ENCODE data around the gene TBC1D32.
A peak's percentile ranks its signal among the peaks of the same experiment; 100 is the strongest.
"Not testable (repeated sequence)": the region's sequence is repeated elsewhere in the genome, so short reads cannot be mapped to it uniquely, and the experiment has no call there.

The TBC1D32 gene, protein sequence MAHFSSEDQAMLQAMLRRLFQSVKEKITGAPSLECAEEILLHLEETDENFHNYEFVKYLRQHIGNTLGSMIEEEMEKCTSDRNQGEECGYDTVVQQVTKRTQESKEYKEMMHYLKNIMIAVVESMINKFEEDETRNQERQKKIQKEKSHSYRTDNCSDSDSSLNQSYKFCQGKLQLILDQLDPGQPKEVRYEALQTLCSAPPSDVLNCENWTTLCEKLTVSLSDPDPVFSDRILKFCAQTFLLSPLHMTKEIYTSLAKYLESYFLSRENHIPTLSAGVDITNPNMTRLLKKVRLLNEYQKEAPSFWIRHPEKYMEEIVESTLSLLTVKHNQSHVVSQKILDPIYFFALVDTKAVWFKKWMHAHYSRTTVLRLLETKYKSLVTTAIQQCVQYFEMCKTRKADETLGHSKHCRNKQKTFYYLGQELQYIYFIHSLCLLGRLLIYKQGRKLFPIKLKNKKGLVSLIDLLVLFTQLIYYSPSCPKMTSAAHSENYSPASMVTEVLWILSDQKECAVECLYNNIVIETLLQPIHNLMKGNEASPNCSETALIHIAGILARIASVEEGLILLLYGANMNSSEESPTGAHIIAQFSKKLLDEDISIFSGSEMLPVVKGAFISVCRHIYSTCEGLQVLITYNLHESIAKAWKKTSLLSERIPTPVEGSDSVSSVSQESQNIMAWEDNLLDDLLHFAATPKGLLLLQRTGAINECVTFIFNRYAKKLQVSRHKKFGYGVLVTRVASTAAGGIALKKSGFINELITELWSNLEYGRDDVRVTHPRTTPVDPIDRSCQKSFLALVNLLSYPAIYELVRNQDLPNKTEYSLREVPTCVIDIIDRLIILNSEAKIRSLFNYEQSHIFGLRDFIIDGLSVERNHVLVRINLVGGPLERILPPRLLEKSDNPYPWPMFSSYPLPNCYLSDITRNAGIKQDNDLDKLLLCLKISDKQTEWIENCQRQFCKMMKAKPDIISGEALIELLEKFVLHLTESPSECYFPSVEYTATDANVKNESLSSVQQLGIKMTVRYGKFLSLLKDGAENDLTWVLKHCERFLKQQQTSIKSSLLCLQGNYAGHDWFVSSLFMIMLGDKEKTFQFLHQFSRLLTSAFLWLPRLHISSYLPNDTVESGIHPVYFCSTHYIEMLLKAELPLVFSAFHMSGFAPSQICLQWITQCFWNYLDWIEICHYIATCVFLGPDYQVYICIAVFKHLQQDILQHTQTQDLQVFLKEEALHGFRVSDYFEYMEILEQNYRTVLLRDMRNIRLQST

GRCh38 chr6:121334299-121335086 lies at the start of gene TBC1D32:
Gene TBC1D32 (minus strand): TSS chr6:121334480. CDS start chr6:121334430, 50 bp downstream.
- peak; percentile 93 for DNase-seq

DNA sequence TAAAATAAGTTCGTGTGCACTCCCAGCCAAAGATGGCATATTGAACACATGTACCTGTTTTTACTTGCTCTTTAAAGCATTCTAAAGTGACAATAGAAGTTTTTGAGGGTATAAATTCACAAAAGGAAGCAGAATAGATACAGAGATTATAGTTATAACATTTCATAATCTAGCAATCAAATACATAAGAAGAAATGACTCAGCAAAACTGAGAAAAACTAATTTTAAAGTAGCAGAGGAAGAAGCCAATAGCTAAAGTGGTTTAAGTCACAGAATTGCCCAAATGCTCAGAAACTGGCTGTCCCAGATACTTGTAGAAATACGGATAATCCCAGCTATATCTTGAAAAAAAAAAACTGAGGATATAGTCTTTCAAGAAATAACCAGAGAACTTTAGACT lies 49.2 kb upstream of the TBC1D32 start:
- no peak for DNase-seq

DNA sequence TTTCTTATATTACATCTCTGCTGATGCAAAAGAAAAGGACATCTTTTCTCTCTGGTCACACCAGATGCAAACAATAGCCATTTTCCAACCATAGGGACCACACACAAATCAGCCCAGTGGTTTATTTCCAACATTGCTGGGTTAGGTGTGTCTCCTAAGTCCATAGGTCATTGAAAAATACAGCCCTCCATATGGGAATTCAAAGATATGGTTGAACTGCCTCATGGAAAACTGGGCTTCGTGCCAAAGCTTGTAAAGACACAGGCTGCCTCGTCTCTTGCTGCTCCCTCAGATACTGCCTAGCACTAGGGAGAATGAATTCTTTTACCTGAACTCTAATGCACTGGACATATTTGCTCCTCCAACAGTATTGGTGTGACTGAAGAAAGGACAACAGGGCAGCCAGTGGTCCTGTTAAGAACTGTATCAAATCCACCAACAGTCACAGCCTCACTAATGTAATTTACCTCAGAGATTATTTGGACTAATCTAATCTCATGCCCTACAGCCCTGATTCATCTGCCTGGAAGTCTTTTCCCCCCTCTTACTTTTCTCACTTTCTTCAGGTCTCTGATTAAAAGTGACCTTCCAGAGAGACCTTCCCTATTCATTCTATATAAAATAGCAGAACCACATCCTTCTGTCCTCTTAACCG lies 48.3 kb upstream of the TBC1D32 start:
- no peak for DNase-seq

DNA sequence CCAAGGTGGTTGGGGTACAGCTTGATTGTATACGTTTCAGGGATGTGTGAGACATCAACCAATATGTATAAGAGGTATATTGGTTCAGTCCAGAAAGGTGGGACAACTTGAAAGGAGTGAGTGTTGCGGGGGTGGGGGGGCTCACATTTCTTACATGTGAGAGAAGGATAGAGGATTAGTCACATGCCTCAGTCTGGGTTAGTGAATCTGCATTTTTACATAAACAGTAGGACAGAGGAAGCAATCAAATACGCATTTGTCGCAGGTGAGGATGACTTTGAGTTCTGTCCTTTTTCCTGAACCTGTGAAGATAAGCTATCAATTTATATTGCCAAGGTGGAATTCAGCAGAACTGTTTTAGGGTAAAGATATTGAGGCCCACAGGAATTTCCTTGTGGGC lies 42.1 kb upstream of the TBC1D32 start:
- DNase-seq = no peak

- not testable (repeated sequence) for DNase-seq
Observed at GRCh38 chr6:121374219-121374618, 39.9 kb upstream of the TBC1D32 start.

DNA sequence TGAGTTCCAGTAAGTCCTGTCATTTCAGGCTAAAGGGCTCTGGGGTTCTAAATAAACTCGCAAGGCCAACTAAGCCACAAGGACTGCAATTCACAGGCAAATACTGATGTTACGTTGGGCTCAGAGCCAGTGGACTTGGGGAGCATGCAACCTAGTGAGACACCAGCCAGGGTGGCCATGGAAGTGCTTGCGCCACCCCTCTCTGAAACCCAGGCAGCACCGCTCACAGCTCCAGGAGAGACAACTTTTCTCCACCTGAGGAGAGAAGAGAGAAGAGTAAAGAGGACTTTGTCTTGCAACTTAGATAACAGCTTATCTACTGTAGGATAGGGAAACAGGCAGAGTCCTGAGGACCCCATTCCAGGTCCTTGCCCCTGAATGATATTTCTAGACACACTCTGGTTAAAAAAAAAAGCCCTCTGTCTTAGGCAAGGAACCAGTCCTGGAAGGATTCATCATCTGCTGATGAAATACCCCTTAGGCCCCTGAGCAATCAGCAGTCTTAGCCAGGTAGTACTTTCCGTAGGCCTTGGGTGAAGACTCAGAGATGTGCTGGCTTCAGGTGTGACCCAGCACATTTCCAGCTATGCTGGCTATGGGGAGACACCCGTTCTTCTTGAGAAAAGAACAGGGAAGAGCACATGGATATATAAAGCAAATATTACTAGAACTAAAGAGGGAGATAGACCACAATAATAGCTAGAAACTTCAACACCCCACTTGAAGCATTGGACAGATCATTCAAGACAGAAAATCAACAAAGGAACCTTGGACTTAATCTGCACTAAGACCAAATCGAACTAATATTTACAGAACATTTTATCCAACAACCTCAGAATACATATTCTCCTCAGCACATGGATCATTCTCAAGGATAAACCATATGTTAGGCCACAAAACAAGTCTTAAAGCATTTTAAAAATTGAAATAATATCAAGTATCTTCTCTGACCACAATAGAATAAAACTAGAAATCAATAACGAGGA lies 31.5 kb upstream of the TBC1D32 start:
- no peak for DNase-seq

GRCh38 chr6:121356575-121356974 lies 22.3 kb upstream of the TBC1D32 start:
- DNase-seq = no peak

- DNase-seq = no peak
Observed at GRCh38 chr6:121354764-121355163, 20.5 kb upstream of the TBC1D32 start.

DNA sequence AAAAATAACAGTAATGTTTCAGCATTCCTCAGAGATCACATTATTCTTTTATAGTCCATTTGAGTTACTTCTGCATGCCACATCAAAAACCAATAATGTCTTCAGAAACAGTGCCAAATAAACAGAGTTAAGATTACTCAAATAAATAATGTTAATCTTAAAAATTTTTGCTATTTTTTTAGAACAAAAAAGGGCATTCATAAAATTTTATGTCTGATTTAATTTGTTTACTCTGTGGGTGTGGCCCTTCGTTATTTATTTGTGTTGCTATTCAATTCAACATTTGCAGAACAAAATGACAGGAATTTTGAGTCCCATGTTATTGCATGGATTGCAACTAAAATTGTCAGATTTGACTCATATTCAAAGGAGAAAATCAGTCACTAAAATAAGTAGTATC lies 18.7 kb upstream of the TBC1D32 start:
- no peak for DNase-seq

- no peak for DNase-seq
Observed at GRCh38 chr6:121351916-121352315, 17.6 kb upstream of the TBC1D32 start.

GRCh38 chr6:121349596-121349995 lies 15.3 kb upstream of the TBC1D32 start:
- DNase-seq = no peak

GRCh38 chr6:121347484-121347883 lies 13.2 kb upstream of the TBC1D32 start:
- DNase-seq = no peak

DNA sequence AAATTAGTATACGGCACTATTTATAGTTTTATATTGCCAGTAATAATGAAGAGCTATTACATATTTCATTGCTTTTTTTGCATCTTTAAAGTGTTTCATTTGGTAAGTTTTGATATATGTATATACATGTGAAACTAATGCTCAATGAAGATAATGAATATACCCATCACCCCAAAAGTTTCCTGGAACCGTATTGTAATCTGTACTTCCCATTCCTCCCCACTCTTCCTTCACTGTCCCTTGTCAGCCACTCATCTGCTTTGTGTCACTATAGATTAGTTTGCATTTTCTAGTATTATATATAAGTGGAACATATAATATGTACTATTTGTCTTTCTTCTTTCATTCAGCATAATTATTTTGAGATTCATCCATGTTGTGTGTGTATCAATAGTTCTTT lies 10.3 kb upstream of the TBC1D32 start:
- no peak for DNase-seq

DNA sequence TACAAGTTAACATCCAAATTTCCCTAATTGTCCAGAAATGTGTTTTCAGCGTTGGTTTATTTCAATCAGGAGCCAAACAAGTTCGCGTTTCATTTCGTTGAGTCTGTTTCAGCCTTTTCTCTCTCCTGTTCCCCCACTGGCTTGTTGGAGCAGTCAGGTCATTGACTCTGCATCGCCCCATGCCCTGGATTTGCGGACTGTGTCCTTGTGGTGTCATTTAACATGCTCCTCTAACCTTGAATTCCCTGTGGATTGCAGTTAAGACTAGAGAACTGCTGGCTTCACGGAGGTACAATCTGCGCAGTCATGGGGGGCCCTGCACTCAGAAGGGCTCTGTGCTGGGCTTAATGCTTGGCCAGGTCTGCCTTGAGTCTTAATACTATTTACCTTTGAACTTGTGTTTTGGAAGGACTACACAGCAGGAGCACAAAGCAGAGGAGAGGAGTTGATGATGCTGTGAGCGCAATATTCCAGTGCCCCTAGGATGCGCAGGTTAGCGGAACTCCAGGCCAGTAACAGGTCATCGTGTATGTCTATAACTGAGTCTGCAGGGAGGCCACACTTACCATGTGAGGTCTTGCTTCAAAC lies 5.5 kb upstream of the TBC1D32 start:
- DNase-seq = no peak

GRCh38 chr6:121338956-121339355 lies 4.7 kb upstream of the TBC1D32 start:
- no peak for DNase-seq

GRCh38 chr6:121338366-121338765 lies 4.1 kb upstream of the TBC1D32 start:
- no peak for DNase-seq

GRCh38 chr6:121335087-121336008 lies 1.1 kb upstream of the TBC1D32 start:
- no peak for DNase-seq

DNA sequence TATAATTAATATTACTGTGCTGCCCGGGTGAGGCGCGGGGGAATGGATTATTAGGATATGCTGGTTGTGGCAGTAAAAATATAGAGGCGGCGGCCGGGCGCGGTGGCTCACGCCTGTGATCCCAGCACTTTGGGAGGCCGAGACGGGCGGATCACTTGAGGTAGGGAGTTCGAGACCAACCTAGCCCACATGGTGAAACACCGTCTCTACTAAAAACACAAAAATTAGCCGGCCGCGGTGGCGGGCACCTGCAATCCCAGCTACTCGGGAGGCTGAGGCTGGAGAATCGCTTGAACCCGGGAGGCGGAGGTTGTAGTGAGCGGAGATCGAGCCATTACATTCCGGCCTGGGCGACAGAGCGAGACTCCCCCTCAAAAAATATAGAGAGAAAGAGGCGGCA lies 586 bp downstream of the TBC1D32 start:
- DNase-seq = not testable (repeated sequence)

DNA sequence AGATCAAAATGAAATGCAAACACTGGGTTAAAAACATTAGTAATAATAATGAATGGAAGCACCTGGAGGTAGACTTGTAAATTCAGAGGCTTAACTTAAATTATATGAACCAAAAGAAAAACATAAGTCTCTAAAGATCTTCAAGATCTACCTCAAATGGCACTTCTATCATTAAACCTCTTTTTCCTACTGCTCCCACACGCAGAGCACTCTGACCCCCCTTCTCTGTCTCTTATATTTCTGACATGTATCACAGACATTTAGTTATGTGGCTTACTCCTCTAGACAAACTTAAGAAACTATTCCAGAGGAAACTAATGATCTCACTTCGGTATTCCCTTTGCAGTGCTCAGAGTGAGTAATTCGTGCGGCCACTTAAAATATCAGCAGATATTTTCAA lies 1.1 kb downstream of the TBC1D32 start:
- DNase-seq = no peak

Data from SHP77 treated with DMSO at 0.1 percent for 48 hours (cell line).